Body of pancreas (tissue), 4 donors: ENCODE measurements around the gene GDPD4. TPM values are rescaled to one million over a fixed set of nuclear protein-coding genes. Genes with fewer than 3 reads are reported as not detected.

ENCODE experiments used
- ATAC-seq: fragments of 150-250 bp; one replicate; pipeline ENCODE4 v1.9.1; 2016
- DNase-seq, 4 donors: peaks; one replicate each; pipeline ENCODE4 v3.0.0-alpha.2; 2019
- H3K27ac ChIP-seq, 4 donors: fragments of 200-600 bp; sonication (generic); 1 replicate in 3 of 4; 2 replicates in 1 of 4; pipeline versions ENCODE4 v1.5.1 to v1.6.1; 2016 to 2019; ENCODE audit warnings: mild to moderate bottlenecking in 1 of 4, mixed read lengths in 1 of 4, moderate library complexity in 1 of 4
- H3K27me3 ChIP-seq, 2 donors: fragments of 200-600 bp; sonication (generic); one replicate each; pipeline ENCODE4 v1.6.0; 2016; ENCODE audit warnings: mild to moderate bottlenecking in 1 of 2
- H3K36me3 ChIP-seq, 2 donors: fragments of 200-600 bp; sonication (generic); replicated peaks in 1 of 2; 2 replicates each; pipeline ENCODE4 v1.5.1; 2016; ENCODE audit warnings: low read depth in 2 of 2; ENCODE audit not compliant: insufficient read depth in 1 of 2
- H3K4me1 ChIP-seq: fragments of 200-600 bp; sonication (generic); one replicate; pipeline ENCODE4 v1.6.0; 2016
- H3K4me3 ChIP-seq, 2 donors: fragments of 200-600 bp; sonication (generic); 1 replicate in 1 of 2; 2 replicates in 1 of 2; pipeline ENCODE4 v1.5.1; 2016 to 2019
- H3K9me3 ChIP-seq, 3 donors: fragments of 200-600 bp; sonication (generic); 1 replicate in 2 of 3; 2 replicates in 1 of 3; pipeline ENCODE4 v1.5.1; 2016
- CTCF ChIP-seq, 7 experiments: fragments of 450-650 bp in 4 of 7; fragments of 200-600 bp in 3 of 7; sonication (generic) in 3 of 7; IDR thresholded peaks; one replicate each; pipeline ENCODE4 v1.5.1; 2016 to 2019; ENCODE audit warnings: antibody characterized with exemption in 7 of 7
- POLR2A ChIP-seq, 3 donors: fragments of 450-650 bp; IDR thresholded peaks; one replicate each; pipeline ENCODE4 v1.6.1; 2016; ENCODE audit warnings: antibody characterized with exemption in 3 of 3, mild to moderate bottlenecking in 2 of 3
- WGBS, 2 donors: methylation state at CpG; one replicate each; pipeline ENCODE4 v1.1.5; 2017; 5-methylcytosine and 5-hydroxymethylcytosine counted together
- intact Hi-C: fragments of 100-400 bp; cut with DNase I; formaldehyde crosslinking; loops from one replicate; pipeline ENCODE4 v1.15.1; 2023
- total RNA-seq, 2 donors: library from RNA; depleted of rRNA; stranded (reverse); fragments of >200 nt; gene quantifications; one replicate each; pipeline ENCODE4 v1.1.0, GENCODE V29; 2016

The GDPD4 gene
- total RNA-seq, 2 donors from 2014 or later = not detected

DNA sequence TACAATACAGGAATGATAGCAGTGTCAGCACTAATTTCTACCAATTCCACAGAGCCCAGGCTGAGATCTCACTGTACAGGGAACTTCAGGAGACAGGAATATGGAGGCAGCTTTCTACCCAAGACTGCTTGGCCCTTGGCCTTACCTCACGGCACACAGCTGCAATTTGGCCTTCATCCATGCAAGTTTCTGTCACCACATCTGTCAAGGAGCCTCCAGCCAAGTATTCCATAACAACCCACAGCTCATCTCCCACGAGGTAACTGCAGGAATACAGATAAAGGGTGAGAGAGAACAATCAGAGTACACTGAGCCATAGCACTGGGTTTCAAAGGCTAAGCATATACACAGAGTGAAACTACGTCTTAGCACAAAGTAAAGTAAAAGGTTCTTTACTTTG lies 39.0 kb upstream of the GDPD4 start:
- ATAC-seq = no peak
- intact Hi-C loops = no loop called here
- 72 to 80% methylated on average over 3 of the region's 3 CpGs for WGBS, 2 donors
- Histone ChIP-seq H3K9me3 (no peaks in the 10 kb centered on the region), H3K4me3 (no peak overlapping the region), H3K27ac (no peak overlapping the region), H3K4me1 (no peaks in the 10 kb centered on the region), H3K27me3 (no peaks in the 10 kb centered on the region), H3K36me3 (peaks cover 0 to 4% of the 10 kb centered on the region in 2 donors)
- TF ChIP-seq CTCF (IDR thresholded peaks at IDR 0.05) (no peak), POLR2A (IDR thresholded peaks at IDR 0.05) (no peak)
- DNase-seq = no peak

- Histone ChIP-seq H3K36me3 (peaks cover 0 to 4% of the 10 kb centered on the region in 2 donors), H3K27me3 (no peaks in the 10 kb centered on the region), H3K27ac (no peak overlapping the region), H3K9me3 (no peaks in the 10 kb centered on the region), H3K4me1 (no peaks in the 10 kb centered on the region), H3K4me3 (no peak overlapping the region)
- TF ChIP-seq POLR2A (IDR thresholded peaks at IDR 0.05) (no peak), CTCF (IDR thresholded peaks at IDR 0.05) (no peak)
- ATAC-seq (no peak), DNase-seq (no peak)
- intact Hi-C loops = no loop called here
- 95 to 98% methylated on average over 3 of the region's 3 CpGs for WGBS, 2 donors
Measured at GRCh38 chr11:77332259-77332658, 30.8 kb upstream of the GDPD4 start.

- no peak overlapping the region for H3K27ac ChIP-seq
- ATAC-seq = no peak
- 60 to 76% methylated on average over 1 of the region's 1 CpG for WGBS, 2 donors
- DNase-seq = no peak
- no peaks in the 10 kb centered on the region for H3K27me3 ChIP-seq
- no peaks in the 10 kb centered on the region for H3K36me3 ChIP-seq
- H3K4me1 ChIP-seq = peaks cover 7% of the 10 kb centered on the region
- TF ChIP-seq POLR2A (IDR thresholded peaks at IDR 0.05) (no peak), CTCF (IDR thresholded peaks at IDR 0.05) (no peak)
- intact Hi-C loops = no loop called here
- H3K9me3 ChIP-seq = no peaks in the 10 kb centered on the region
- H3K4me3 ChIP-seq = no peak overlapping the region
Measured at GRCh38 chr11:77325159-77325558, 23.7 kb upstream of the GDPD4 start.

DNA sequence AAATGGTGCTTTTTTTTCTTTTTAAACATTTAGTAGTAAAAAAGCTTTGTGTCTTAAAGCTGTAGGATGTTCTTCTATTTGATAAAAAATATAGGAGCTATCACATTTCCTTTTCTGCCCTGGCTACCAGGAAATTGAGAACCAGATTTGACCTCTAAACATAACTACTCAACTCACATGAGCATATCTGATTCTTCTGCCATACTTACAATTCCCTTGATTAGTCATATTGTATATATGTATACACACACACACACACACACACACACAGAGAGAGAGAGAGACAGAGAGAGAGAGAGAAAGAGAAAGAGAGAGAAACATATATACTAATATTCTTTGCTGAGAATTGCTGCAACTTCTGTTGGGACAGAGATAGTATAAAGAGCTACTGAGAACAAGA lies 23.0 kb upstream of the GDPD4 start:
- Histone ChIP-seq H3K27me3 (no peaks in the 10 kb centered on the region), H3K4me1 (peaks cover 7% of the 10 kb centered on the region), H3K4me3 (no peak overlapping the region), H3K27ac (no peak overlapping the region), H3K9me3 (no peaks in the 10 kb centered on the region), H3K36me3 (no peaks in the 10 kb centered on the region)
- DNase-seq (no peak), ATAC-seq (no peak)
- no peak for TF ChIP-seq POLR2A (IDR thresholded peaks at IDR 0.05)
- no peak for TF ChIP-seq CTCF (IDR thresholded peaks at IDR 0.05)
- intact Hi-C loops = no loop called here

DNA sequence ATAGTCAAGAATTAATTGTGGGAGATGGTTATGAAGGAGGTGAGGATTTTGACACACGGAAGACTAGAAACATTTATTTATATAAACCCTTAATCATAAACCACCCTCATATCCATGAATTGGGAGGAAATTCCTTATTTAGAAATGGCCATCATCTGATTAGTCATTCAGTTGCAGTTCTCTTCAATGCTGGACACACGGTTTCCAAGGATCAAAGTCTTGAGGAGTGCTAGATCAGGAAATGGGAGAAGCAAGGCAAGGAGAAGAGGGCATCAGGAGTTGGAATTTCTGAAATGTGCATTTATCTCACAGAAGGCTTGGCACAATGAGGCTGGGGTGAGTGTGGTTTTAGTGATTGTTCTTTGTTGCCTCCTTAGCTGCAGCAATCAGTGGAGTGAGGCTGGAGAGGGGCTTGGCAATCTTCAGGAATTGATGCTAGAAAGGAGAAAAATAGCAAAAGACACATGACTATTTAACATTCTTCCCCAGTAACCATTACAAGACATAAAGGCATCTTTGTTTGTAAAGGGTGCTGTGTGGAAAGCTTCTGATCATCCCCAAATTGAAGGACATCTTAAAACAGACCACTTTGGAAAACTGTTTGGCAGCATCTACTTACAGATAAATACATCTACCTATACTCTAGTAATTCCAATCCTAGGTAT lies 21.6 kb upstream of the GDPD4 start:
- DNase-seq (no peak), ATAC-seq (no peak)
- intact Hi-C loops = no loop called here
- Histone ChIP-seq H3K4me1 (peaks cover 7% of the 10 kb centered on the region), H3K36me3 (no peaks in the 10 kb centered on the region), H3K27ac (peak overlapping the region in 1 of 4 donors; percentile 42), H3K4me3 (no peak overlapping the region), H3K9me3 (no peaks in the 10 kb centered on the region), H3K27me3 (no peaks in the 10 kb centered on the region)
- TF ChIP-seq POLR2A (IDR thresholded peaks at IDR 0.05) (no peak), CTCF (IDR thresholded peaks at IDR 0.05) (no peak)
- WGBS, 2 donors = 72 to 75% methylated on average over 2 of the region's 2 CpGs
